Globus pallidus (tissue), 1 donor: ENCODE data around the gene CD63.

Source experiments
- DNase-seq: peaks from one replicate; pipeline ENCODE4 v3.0.0-alpha.2; 2015; ENCODE audit warnings: low spot score

The CD63 gene

GRCh38 chr12:55720894-55721444 lies 7.8 kb downstream of the CD63 start:
- peak; percentile 77 for DNase-seq

DNA sequence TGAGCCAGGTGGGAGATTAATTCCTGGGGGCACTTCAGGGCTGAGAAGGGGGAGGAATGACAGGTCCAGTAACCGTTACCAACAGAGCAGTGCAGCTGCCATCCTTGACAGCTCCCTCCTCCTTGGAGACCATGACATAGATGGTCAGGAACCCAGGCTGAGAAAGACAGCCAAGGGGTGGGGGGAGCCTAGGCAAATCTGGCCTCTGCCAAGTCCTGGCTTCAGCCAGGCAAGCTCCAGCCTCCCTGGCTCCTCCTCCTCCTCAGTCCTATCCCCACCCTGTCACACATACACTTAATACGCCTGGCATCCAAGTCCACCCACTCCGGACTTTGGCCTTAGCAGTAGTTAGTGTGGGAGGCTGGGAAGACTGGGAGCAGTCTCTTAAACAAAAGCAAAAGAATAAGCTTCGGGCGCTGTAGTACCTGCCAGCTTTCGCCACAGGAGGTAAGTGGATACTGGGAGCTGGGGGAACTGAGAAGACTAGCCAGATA lies 8.7 kb downstream of the CD63 start, which contains the start of gene RDH5:
TSS of gene RDH5 (plus strand) at position 323 of the 494 bp plus-strand sequence. CDS start 792 bp downstream, outside the sequence.
- DNase-seq = no peak

- no peak for DNase-seq
These were observed 9.4 kb downstream of the CD63 start for GRCh38 chr12:55719371-55719770.

DNA sequence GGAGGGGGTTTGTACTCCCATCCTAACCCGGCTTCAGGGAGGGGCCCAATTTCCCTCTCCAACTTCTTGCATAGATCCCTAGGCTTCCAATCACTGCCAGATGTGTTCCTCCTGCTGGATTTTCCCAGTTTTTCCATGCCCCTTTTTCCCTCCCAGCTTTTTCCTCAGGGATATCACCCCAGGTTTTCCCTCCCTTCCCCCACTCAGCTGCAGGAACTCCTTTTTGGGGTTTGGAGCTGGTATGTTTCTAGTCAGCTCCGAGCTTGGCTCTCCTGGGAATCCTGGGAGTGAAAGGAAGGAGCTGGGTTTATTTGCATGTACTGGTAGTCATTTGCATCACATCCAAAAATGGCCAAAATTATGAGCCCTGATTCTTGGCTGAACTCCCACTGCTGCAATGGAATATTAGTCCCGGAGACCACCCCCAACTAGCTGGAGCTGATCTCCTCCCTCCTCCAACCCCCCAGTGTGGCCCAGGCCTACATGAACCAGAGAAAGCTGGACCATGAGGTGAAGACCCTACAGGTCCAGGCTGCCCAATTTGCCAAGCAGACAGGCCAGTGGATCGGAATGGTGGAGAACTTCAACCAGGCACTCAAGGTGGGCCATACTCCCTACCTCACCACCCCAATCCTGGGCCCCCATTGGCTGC lies 10.1 kb downstream of the CD63 start:
- DNase-seq = no peak

DNA sequence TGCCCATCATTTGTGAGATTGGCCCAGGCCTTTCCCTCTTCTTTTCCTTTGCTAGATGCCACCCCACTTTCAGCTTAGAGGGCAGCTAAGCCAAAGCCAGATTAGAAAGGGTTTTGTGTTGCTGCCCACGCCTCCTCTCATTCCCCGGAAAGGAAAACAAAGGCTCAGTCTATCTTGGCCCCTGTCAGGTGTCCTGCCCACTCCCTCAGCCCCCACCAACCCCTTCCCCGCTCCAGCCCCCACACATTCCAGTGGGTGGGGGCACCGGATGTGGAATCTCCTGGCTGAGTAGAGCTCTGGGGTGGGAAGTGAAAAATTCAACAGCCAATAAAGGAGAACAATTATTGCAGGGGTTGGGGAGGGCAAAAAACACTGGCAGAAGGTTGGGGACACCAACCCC lies 10.8 kb downstream of the CD63 start:
- no peak for DNase-seq

- no peak for DNase-seq
These were observed 11.5 kb downstream of the CD63 start for GRCh38 chr12:55717011-55718007.

GRCh38 chr12:55716582-55716957 lies 12.2 kb downstream of the CD63 start:
- DNase-seq = no peak

- DNase-seq = peak; percentile 85
These were observed 12.8 kb downstream of the CD63 start, which contains the start of gene BLOC1S1 for GRCh38 chr12:55715833-55716581. Gene BLOC1S1, plus strand, starts transcription at chr12:55716046. Its CDS starts 6 bp downstream, at chr12:55716052.

DNA sequence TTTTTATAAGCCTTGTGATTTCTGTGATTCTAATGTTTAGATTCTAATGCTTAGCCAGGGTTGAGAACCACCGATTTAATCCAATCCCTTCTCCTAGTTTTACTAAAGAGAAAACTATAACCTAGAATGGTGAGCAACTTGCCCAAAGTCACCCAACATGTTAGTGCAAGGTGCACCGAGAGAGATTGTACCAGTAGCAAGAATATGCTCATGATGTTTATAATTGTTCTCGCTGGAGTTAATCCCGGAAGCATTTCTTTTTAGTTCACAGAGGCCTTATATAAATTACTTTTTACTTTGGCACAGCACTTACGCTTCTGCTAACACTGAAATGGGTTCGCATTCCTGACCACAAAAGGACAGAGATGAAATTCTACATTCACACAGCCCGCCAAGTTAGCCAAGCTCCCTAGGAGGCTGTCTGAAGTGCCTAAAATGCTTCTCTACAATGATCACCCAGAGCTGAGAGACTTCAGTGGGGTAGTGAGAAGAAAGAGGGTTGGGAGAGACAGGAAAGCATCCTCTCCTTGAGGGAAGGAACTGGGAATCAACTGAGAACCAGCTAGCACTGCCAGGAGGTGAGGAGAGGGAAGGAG lies 13.5 kb downstream of the CD63 start:
- no peak for DNase-seq

DNA sequence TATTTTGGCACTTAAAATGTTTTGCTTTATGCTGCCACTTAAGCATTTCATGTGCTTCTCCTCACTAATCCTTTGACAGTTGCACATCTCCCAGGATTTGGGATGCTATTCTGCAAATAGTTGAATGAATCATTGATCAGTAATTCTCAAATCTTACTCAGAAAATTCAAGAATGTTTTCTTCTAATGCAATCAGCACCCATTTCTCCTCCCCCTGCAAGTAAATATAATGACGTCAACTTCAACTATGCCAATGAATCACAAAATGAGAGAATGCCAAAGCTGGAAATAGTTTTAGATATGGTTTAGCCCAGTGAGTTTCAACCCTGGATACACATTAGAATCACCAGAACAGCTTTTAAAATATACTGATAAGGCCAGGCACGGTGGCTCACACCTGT lies 15.1 kb downstream of the CD63 start:
- DNase-seq = no peak

DNA sequence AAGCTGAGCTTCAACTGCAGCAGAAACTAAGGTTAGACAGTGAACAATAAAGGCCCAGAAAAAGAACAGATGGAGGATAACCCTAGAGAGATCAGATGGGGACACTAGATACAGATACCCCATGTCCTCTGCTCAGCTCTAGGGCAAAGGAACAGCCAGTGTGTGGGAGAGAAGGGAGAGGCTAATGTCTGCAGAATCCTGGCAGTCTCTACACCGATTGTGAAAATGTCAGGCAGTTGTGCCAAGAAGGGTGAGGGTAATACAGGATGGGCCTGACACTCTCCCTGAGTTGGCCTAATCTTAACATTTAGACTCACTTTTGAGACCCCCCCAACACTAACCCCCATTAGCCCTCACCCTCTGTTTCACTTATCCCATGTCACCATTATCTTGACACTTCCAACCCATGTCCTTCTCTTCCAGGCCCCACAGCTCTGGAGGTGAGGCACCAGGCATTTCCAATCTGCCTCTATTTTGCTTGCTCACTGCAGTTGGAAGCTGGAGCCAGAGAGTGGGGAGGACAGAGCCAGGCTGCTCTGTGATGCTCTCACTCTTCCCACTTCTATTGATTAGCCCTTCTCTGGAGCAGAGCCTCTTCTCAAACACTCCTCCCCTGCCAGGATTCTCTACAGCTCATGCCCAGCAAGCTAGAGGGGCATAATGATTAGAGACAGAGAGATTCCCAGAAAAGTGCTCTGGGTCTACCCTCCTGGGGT lies 16.0 kb downstream of the CD63 start:
- no peak for DNase-seq

- DNase-seq = no peak
These were observed 16.8 kb downstream of the CD63 start for GRCh38 chr12:55711786-55712553.

- no peak for DNase-seq
These were observed 20.0 kb downstream of the CD63 start for GRCh38 chr12:55708695-55709233.

GRCh38 chr12:55707841-55708694 lies 20.7 kb downstream of the CD63 start, which contains the start of gene ITGA7:
Gene ITGA7, minus strand, starts transcription at chr12:55707904. Its CDS starts 222 bp downstream, at chr12:55707682.
- peak; percentile 62 for DNase-seq

GRCh38 chr12:55707219-55707671 lies 21.6 kb downstream of the CD63 start:
- no peak for DNase-seq

DNA sequence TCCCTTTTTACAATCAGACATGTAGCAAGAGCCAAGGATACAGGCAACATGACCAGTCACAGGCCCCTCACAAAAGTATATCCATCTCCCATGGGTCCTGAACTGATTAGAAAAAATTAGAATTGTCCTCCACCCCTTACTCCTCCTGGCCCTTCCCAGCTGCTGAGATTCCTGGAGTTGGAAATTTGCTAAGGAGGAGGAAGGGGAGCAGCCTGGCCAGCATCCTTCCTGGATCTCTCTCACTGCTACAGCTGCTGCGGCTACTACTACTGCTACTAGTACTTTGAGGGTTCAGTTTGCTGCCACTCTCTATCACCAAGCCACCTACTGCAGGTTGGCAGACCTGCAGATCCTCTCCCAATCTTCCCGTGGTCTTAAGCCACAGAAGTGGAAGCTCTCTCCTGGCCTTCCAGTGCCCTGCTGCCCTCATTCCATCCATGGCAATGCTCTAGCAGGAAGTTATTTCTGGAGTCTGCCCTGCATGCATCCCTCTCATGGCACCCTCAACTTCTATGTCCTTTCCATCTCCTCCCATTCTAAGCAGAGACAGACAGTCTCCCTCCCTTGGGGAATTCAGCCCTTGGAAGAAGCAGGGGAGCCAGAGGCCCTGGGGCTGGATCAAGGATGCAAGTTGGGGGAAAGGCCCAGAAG lies 22.1 kb downstream of the CD63 start:
- DNase-seq = no peak

DNA sequence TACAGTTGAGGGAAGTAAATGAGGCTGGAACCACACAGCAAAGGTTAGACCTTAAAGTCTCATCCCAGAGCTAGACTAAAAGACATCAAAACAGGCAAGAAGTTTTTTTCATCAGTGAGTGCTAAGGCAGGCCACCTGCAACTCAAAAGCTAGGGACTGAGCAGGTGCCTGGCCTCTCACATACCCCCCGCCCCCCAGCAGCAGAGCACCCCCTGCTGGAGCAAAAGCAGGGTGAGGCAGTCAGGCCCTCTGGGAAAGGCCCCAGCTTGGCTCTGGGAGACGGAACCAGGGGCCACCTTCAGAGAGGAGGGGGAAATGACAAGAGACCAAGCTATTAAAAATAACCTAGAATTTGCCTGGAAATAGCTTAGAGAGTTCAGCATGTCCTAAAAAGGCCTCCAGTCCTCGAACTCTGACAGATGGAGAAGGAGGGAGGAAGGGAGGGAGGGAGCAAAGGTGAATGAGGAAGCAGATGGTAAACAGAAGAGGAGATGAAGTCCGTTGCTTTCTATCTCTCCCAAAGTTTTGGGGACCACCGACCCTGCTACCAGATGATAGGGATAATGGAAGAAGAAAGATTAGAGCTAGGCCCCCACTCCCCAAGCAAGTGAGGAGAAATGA lies 22.9 kb downstream of the CD63 start:
- no peak for DNase-seq
